Glutamatergic neuron (in vitro differentiated cells): ENCODE measurements around the gene B4GALT5. TPM values are rescaled to one million over a fixed set of nuclear protein-coding genes. Genes with fewer than 3 reads are reported as not detected.

ENCODE experiments used
- DNase-seq: peaks from one replicate; pipeline ENCODE4 v3.0.0; 2022
- H3K27ac Mint-ChIP-seq: one replicate; pipeline ENCODE4 v1.8.0; 2020; ENCODE audit warnings: mild to moderate bottlenecking, mixed read lengths, inconsistent platforms; ENCODE audit not compliant: unreplicated experiment
- H3K27me3 Mint-ChIP-seq: one replicate; pipeline ENCODE4 v1.8.0; 2020; ENCODE audit warnings: mild to moderate bottlenecking, moderate library complexity, mixed read lengths, inconsistent platforms; ENCODE audit not compliant: unreplicated experiment
- H3K36me3 Mint-ChIP-seq: one replicate; pipeline ENCODE4 v1.8.0; 2020; ENCODE audit warnings: mild to moderate bottlenecking, mixed read lengths, inconsistent platforms; ENCODE audit not compliant: unreplicated experiment
- H3K4me1 Mint-ChIP-seq: one replicate; pipeline ENCODE4 v1.8.0; 2020; ENCODE audit warnings: mild to moderate bottlenecking, low read depth, mixed read lengths, inconsistent platforms; ENCODE audit not compliant: unreplicated experiment
- H3K4me3 Mint-ChIP-seq: one replicate; pipeline ENCODE4 v1.8.0; 2020; ENCODE audit warnings: mild to moderate bottlenecking, mixed read lengths, inconsistent platforms; ENCODE audit not compliant: unreplicated experiment
- H3K9me3 Mint-ChIP-seq: one replicate; pipeline ENCODE4 v1.8.0; 2020; ENCODE audit warnings: mild to moderate bottlenecking, moderate library complexity, mixed read lengths, inconsistent platforms; ENCODE audit not compliant: unreplicated experiment
- total RNA-seq: library from RNA; stranded (reverse); fragmentation: NEBNext Ultra II Directional; extraction: Animal tissue kit (Norgen Biotek cat#: 25700); gene quantifications from one replicate; pipeline ENCODE4 v1.2.1, GENCODE V29; 2021; ENCODE audit not compliant: unreplicated experiment
- TF ChIP-seq, protein P1 (sequence below): fragments of 200-600 bp; sonication (generic); IDR thresholded peaks from one replicate; pipeline ENCODE4 v1.5.0; 2021; ENCODE audit not compliant: partially characterized antibody, unreplicated experiment

The B4GALT5 gene
- total RNA-seq, 1 donor from 2014 or later = 61.3 TPM

DNA sequence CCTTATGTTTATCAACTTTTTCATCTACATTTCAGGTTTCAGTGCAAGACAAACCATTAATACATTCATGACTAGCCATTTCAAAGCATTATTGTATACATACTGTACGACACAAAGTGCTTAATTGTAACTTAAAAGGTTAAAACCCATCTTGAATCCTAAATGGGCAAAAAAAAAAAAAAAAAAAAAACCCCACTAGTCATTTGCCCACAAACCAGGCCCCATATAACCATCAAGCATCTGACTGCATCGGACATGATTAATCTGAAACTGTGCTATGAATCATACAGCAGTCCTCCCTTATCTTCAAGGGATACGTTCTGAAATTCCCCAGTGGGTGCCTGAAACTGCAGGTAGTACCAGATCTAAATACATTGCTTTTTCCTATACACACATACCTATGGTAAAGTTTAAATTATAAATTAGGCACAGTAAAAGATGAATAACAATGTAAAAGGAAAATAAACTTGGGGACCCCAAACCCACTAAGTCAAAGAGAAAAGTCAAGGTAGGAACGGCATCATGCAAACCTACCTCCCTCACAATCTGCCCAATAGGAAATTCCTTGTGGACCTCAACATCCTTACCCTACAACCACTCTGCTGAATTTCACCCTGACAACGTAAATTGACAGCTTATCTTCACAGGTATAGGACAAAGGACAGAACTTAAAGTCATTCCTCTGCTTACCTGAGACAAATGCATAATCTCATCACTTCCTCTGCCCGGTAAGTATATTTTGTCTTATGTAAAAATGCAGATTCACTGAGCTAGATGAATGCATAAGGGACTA is 14.3 kb downstream of the B4GALT5 start:
- peaks cover 3% of the 10 kb centered on the region for H3K27me3 Mint-ChIP-seq
- no peaks in the 10 kb centered on the region for H3K36me3 Mint-ChIP-seq
- H3K4me1 Mint-ChIP-seq = peaks cover 51% of the 10 kb centered on the region
- peak overlapping the region; percentile 57 for H3K27ac Mint-ChIP-seq
- H3K4me3 Mint-ChIP-seq = no peak overlapping the region
- DNase-seq = no peak
- peaks cover 7% of the 10 kb centered on the region for H3K9me3 Mint-ChIP-seq
- TF ChIP-seq, protein P1, sequence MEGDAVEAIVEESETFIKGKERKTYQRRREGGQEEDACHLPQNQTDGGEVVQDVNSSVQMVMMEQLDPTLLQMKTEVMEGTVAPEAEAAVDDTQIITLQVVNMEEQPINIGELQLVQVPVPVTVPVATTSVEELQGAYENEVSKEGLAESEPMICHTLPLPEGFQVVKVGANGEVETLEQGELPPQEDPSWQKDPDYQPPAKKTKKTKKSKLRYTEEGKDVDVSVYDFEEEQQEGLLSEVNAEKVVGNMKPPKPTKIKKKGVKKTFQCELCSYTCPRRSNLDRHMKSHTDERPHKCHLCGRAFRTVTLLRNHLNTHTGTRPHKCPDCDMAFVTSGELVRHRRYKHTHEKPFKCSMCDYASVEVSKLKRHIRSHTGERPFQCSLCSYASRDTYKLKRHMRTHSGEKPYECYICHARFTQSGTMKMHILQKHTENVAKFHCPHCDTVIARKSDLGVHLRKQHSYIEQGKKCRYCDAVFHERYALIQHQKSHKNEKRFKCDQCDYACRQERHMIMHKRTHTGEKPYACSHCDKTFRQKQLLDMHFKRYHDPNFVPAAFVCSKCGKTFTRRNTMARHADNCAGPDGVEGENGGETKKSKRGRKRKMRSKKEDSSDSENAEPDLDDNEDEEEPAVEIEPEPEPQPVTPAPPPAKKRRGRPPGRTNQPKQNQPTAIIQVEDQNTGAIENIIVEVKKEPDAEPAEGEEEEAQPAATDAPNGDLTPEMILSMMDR = no peak

DNA sequence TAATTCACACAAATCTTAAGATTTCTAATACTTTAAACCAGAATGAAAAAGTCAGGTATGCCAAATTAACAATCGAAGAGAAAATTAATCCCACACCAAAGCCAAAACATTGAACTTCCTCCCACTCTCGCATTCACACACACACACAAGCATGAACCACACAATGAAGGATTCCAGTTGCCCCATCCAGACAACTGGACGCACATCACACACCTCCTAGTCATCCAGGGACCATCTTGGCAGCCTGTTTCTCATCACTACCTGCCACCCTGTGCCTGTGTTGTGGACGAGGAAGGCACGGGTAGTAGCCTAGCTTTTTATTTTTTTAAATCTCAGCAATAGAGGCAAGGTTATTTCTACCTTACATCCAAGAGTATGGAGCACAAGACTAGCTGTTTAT is 15.2 kb downstream of the B4GALT5 start:
- H3K4me3 Mint-ChIP-seq = no peak overlapping the region
- peaks cover 3% of the 10 kb centered on the region for H3K27me3 Mint-ChIP-seq
- H3K27ac Mint-ChIP-seq = peak overlapping the region; percentile 68
- no peak for DNase-seq
- H3K9me3 Mint-ChIP-seq = peaks cover 7% of the 10 kb centered on the region
- TF ChIP-seq, protein P1 = no peak
- H3K36me3 Mint-ChIP-seq = no peaks in the 10 kb centered on the region
- H3K4me1 Mint-ChIP-seq = peaks cover 51% of the 10 kb centered on the region

DNA sequence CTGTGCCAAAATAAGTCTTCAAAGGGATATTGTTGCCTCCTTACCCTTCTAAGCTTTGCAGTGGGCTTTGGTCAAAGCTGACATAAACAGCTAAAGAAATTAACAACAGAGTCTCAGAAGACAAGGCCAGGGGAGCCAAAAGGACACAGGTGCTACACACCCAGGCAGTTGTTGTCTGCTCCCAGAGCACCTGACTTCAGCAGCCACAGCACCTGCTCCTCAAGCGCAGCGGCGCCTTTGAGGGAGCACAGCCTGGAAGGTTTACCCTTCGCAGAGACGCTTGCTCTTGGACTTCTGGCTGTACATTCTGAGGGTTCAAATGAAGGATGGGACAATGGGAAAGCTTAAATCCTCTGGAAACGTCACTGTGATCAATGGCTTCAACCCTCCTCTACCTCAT is 16.6 kb downstream of the B4GALT5 start:
- Mint-ChIP-seq H3K4me1 (peaks cover 46% of the 10 kb centered on the region), H3K9me3 (peaks cover 6% of the 10 kb centered on the region), H3K36me3 (no peaks in the 10 kb centered on the region), H3K27ac (peak overlapping the region; percentile 73), H3K27me3 (peaks cover 2% of the 10 kb centered on the region), H3K4me3 (peak overlapping the region; percentile 34)
- DNase-seq = no peak
- TF ChIP-seq, protein P1 = no peak

DNA sequence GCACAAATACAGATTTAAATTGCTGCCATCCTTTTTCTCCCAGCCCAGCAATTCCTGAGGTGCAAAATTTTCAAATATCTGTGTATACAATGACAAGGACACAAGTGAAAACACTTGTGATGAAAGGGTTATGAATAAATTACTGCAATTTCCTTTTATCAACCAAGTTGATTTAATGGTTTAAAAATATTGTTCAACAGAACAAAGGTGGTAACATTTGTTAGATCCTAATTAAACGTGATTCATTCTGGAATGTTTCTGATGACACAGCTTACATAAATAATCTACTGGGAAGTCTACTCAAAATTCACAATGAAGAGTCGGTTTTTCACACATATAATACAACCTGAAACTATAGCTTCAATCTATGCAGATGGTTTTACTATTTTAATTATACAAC is 17.1 kb downstream of the B4GALT5 start:
- Mint-ChIP-seq H3K4me1 (peaks cover 42% of the 10 kb centered on the region), H3K27me3 (peaks cover 1% of the 10 kb centered on the region), H3K27ac (no peak overlapping the region), H3K4me3 (no peak overlapping the region), H3K9me3 (peaks cover 4% of the 10 kb centered on the region), H3K36me3 (no peaks in the 10 kb centered on the region)
- DNase-seq = no peak
- TF ChIP-seq, protein P1 = no peak

DNA sequence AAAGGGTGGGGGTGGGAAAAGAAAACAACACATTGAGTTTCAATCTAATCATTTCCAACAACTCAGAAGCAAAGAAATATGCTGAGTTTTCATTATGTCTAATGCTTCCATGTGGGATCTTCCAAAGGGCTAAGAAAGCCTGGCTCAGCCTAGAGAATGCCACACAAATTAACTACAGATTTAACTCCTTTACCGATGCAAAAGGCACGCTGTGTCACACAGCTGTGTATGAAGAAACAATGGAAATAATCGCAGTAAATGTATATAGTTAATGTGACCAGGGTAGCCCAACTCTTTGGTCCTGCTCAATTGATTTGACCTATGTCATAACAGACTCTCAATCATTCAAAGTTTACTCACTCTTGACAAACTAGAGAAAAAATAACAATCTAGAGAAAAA is 17.8 kb downstream of the B4GALT5 start:
- Mint-ChIP-seq H3K27me3 (peaks cover 1% of the 10 kb centered on the region), H3K9me3 (peaks cover 2% of the 10 kb centered on the region), H3K4me3 (no peak overlapping the region), H3K27ac (no peak overlapping the region), H3K4me1 (peaks cover 36% of the 10 kb centered on the region), H3K36me3 (no peaks in the 10 kb centered on the region)
- TF ChIP-seq, protein P1 = no peak
- no peak for DNase-seq
